T-helper 1 cell treated with Interleukin-12 subunit alpha and Interleukin-12 subunit beta and Interleukin-4 antibody, amounts not matched to agents 30 μg/mL and 1 μg/mL, for 36 hours (primary cell): ENCODE results near the gene ATP6V0D1.

Experiments used
- H3K27ac Mint-ChIP-seq: one replicate; pipeline ENCODE4 v1.8.0; 2021; ENCODE audit warnings: mild to moderate bottlenecking, mixed read lengths
- H3K27me3 Mint-ChIP-seq: one replicate; pipeline ENCODE4 v1.8.0; 2021; ENCODE audit warnings: low read depth, mixed read lengths
- H3K36me3 Mint-ChIP-seq: one replicate; pipeline ENCODE4 v1.8.0; 2021; ENCODE audit warnings: low read depth, mixed read lengths
- H3K4me1 Mint-ChIP-seq: one replicate; pipeline ENCODE4 v1.8.0; 2021; ENCODE audit warnings: low read depth, mixed read lengths
- H3K4me3 Mint-ChIP-seq: one replicate; pipeline ENCODE4 v1.8.0; 2021; ENCODE audit warnings: mild to moderate bottlenecking, moderate library complexity, mixed read lengths
- H3K9me3 Mint-ChIP-seq: one replicate; pipeline ENCODE4 v1.8.0; 2021; ENCODE audit warnings: mixed read lengths

ATP6V0D1 gene

GRCh38 chr16:67446968-67447507 lies 33.9 kb downstream of the ATP6V0D1 start:
- Mint-ChIP-seq H3K9me3 (no peaks in the 10 kb centered on the region), H3K27me3 (no peaks in the 10 kb centered on the region), H3K4me1 (peaks cover 4% of the 10 kb centered on the region), H3K4me3 (no peak overlapping the region), H3K27ac (no peak overlapping the region), H3K36me3 (peaks cover 9% of the 10 kb centered on the region)

GRCh38 chr16:67445913-67446907 lies 34.7 kb downstream of the ATP6V0D1 start:
- H3K4me3 Mint-ChIP-seq: no peak overlapping the region
- no peak overlapping the region for H3K27ac Mint-ChIP-seq
- H3K9me3 Mint-ChIP-seq: no peaks in the 10 kb centered on the region
- no peaks in the 10 kb centered on the region for H3K27me3 Mint-ChIP-seq
- H3K4me1 Mint-ChIP-seq: peaks cover 4% of the 10 kb centered on the region
- peaks cover 9% of the 10 kb centered on the region for H3K36me3 Mint-ChIP-seq

- H3K27me3 Mint-ChIP-seq: no peaks in the 10 kb centered on the region
- no peaks in the 10 kb centered on the region for H3K9me3 Mint-ChIP-seq
- H3K4me3 Mint-ChIP-seq: no peak overlapping the region
- peaks cover 4% of the 10 kb centered on the region for H3K4me1 Mint-ChIP-seq
- no peak overlapping the region for H3K27ac Mint-ChIP-seq
- peaks cover 5% of the 10 kb centered on the region for H3K36me3 Mint-ChIP-seq
Measured at GRCh38 chr16:67445441-67445912, 35.5 kb downstream of the ATP6V0D1 start.

GRCh38 chr16:67445126-67445426 lies 35.9 kb downstream of the ATP6V0D1 start:
- H3K36me3 Mint-ChIP-seq: peaks cover 1% of the 10 kb centered on the region
- no peaks in the 10 kb centered on the region for H3K9me3 Mint-ChIP-seq
- peaks cover 4% of the 10 kb centered on the region for H3K4me1 Mint-ChIP-seq
- H3K27me3 Mint-ChIP-seq: no peaks in the 10 kb centered on the region
- H3K4me3 Mint-ChIP-seq: no peak overlapping the region
- no peak overlapping the region for H3K27ac Mint-ChIP-seq

GRCh38 chr16:67444259-67445125 lies 36.5 kb downstream of the ATP6V0D1 start:
- no peak overlapping the region for H3K4me3 Mint-ChIP-seq
- no peak overlapping the region for H3K27ac Mint-ChIP-seq
- no peaks in the 10 kb centered on the region for H3K27me3 Mint-ChIP-seq
- H3K36me3 Mint-ChIP-seq: peaks cover 1% of the 10 kb centered on the region
- H3K4me1 Mint-ChIP-seq: peaks cover 4% of the 10 kb centered on the region
- no peaks in the 10 kb centered on the region for H3K9me3 Mint-ChIP-seq

- Mint-ChIP-seq H3K4me3 (no peak overlapping the region), H3K27me3 (no peaks in the 10 kb centered on the region), H3K27ac (no peak overlapping the region), H3K4me1 (peaks cover 4% of the 10 kb centered on the region), H3K36me3 (peaks cover 6% of the 10 kb centered on the region), H3K9me3 (no peaks in the 10 kb centered on the region)
Measured at GRCh38 chr16:67443265-67443664, 37.7 kb downstream of the ATP6V0D1 start.

GRCh38 chr16:67442581-67443255 lies 38.2 kb downstream of the ATP6V0D1 start:
- Mint-ChIP-seq H3K36me3 (peaks cover 6% of the 10 kb centered on the region), H3K9me3 (no peaks in the 10 kb centered on the region), H3K4me1 (peaks cover 6% of the 10 kb centered on the region), H3K4me3 (no peak overlapping the region), H3K27me3 (no peaks in the 10 kb centered on the region), H3K27ac (no peak overlapping the region)

GRCh38 chr16:67441907-67442306 lies 39.0 kb downstream of the ATP6V0D1 start:
- Mint-ChIP-seq H3K4me1 (peaks cover 4% of the 10 kb centered on the region), H3K27me3 (no peaks in the 10 kb centered on the region), H3K36me3 (peaks cover 6% of the 10 kb centered on the region), H3K9me3 (no peaks in the 10 kb centered on the region), H3K27ac (no peak overlapping the region), H3K4me3 (no peak overlapping the region)

- H3K4me1 Mint-ChIP-seq: peaks cover 4% of the 10 kb centered on the region
- H3K36me3 Mint-ChIP-seq: peaks cover 6% of the 10 kb centered on the region
- H3K27ac Mint-ChIP-seq: no peak overlapping the region
- H3K27me3 Mint-ChIP-seq: no peaks in the 10 kb centered on the region
- H3K4me3 Mint-ChIP-seq: no peak overlapping the region
- no peaks in the 10 kb centered on the region for H3K9me3 Mint-ChIP-seq
Measured at GRCh38 chr16:67441271-67441753, 39.6 kb downstream of the ATP6V0D1 start.

- H3K27ac Mint-ChIP-seq: no peak overlapping the region
Measured at GRCh38 chr16:67438824-67439393, 42.0 kb downstream of the ATP6V0D1 start.

GRCh38 chr16:67438098-67438791 lies 42.7 kb downstream of the ATP6V0D1 start:
- H3K27ac Mint-ChIP-seq: no peak overlapping the region
- no peak overlapping the region for H3K4me3 Mint-ChIP-seq
- no peaks in the 10 kb centered on the region for H3K9me3 Mint-ChIP-seq
- H3K4me1 Mint-ChIP-seq: peaks cover 4% of the 10 kb centered on the region
- H3K27me3 Mint-ChIP-seq: no peaks in the 10 kb centered on the region
- peaks cover 7% of the 10 kb centered on the region for H3K36me3 Mint-ChIP-seq

More at GRCh38 chr16:67438824-67439393, 42.0 kb downstream of the ATP6V0D1 start:
- Mint-ChIP-seq H3K36me3 (peaks cover 7% of the 10 kb centered on the region), H3K27me3 (no peaks in the 10 kb centered on the region), H3K9me3 (no peaks in the 10 kb centered on the region), H3K4me3 (no peak overlapping the region), H3K4me1 (peaks cover 4% of the 10 kb centered on the region)

GRCh38 chr16:67437513-67437912 lies 43.4 kb downstream of the ATP6V0D1 start:
- Mint-ChIP-seq H3K9me3 (no peaks in the 10 kb centered on the region), H3K36me3 (peaks cover 7% of the 10 kb centered on the region), H3K4me1 (peaks cover 4% of the 10 kb centered on the region), H3K4me3 (no peak overlapping the region), H3K27me3 (peaks cover 2% of the 10 kb centered on the region), H3K27ac (no peak overlapping the region)

GRCh38 chr16:67436640-67437193 lies 44.2 kb downstream of the ATP6V0D1 start:
- no peak overlapping the region for H3K4me3 Mint-ChIP-seq
- H3K9me3 Mint-ChIP-seq: no peaks in the 10 kb centered on the region
- H3K36me3 Mint-ChIP-seq: peaks cover 7% of the 10 kb centered on the region
- peaks cover 4% of the 10 kb centered on the region for H3K4me1 Mint-ChIP-seq
- no peak overlapping the region for H3K27ac Mint-ChIP-seq
- H3K27me3 Mint-ChIP-seq: peaks cover 9% of the 10 kb centered on the region
